GM21723 (cell line): ENCODE data around the gene EIF4B.

Experiments
- ATAC-seq: cut with Tn5 transposase; IDR thresholded peaks from one replicate; pipeline ENCODE4 v1.9.1; 2021; ENCODE audit warnings: mild to moderate bottlenecking, moderate library complexity; ENCODE audit not compliant: unreplicated experiment

EIF4B gene

GRCh38 chr12:53067993-53068770 is 61.9 kb downstream of the EIF4B start:
- ATAC-seq = no peak

GRCh38 chr12:53068811-53069585 is 62.7 kb downstream of the EIF4B start:
- no peak for ATAC-seq

- ATAC-seq = no peak
Observed at GRCh38 chr12:53069621-53070410, 63.6 kb downstream of the EIF4B start.

GRCh38 chr12:53070877-53071492 is 64.7 kb downstream of the EIF4B start:
- no peak for ATAC-seq

- no peak for ATAC-seq
Observed at GRCh38 chr12:53071591-53072551, 65.6 kb downstream of the EIF4B start.

GRCh38 chr12:53073881-53074280 is 67.6 kb downstream of the EIF4B start:
- no peak for ATAC-seq

GRCh38 chr12:53074283-53074998 is 68.2 kb downstream of the EIF4B start:
- ATAC-seq = no peak

GRCh38 chr12:53074999-53075370 is 68.7 kb downstream of the EIF4B start:
- no peak for ATAC-seq

GRCh38 chr12:53076461-53076860 is 70.2 kb downstream of the EIF4B start:
- no peak for ATAC-seq

- ATAC-seq = no peak
Observed at GRCh38 chr12:53077030-53077429, 70.8 kb downstream of the EIF4B start.

- ATAC-seq = peak; percentile 31
Observed at GRCh38 chr12:53078425-53079225, 72.4 kb downstream of the EIF4B start.

- peak; percentile 97 for ATAC-seq
Observed at GRCh38 chr12:53079226-53080117, 73.2 kb downstream of the EIF4B start, which contains the start of gene SPRYD3. Gene SPRYD3 (minus strand): TSS chr12:53079390. CDS start chr12:53079333, 57 bp downstream.

GRCh38 chr12:53082637-53083175 is 76.5 kb downstream of the EIF4B start:
- ATAC-seq = no peak

- no peak for ATAC-seq
Observed at GRCh38 chr12:53086361-53086760, 80.1 kb downstream of the EIF4B start.

- ATAC-seq = no peak
Observed at GRCh38 chr12:53090105-53090504, 83.8 kb downstream of the EIF4B start.

- ATAC-seq = no peak
Observed at GRCh38 chr12:53090554-53090953, 84.3 kb downstream of the EIF4B start.

GRCh38 chr12:53091756-53092155 is 85.5 kb downstream of the EIF4B start:
- no peak for ATAC-seq
